Stimulated activated effector memory CD8-positive, alpha-beta T cell treated with anti-CD3 and anti-CD28 coated beads, Interleukin-12 subunit alpha, Interleukin-12 subunit beta, amount 100 ng/mL, for 72 hours (primary cell): ENCODE measurements around the gene FALEC.

ENCODE experiments used
- ATAC-seq: fragments of 150-1000 bp; cut with Tn5 transposase; 2 replicates; pipeline ENCODE4 v1.10.0; 2021
- DNase-seq, 2 donors: peaks; one replicate each; pipeline ENCODE4 v3.0.0; 2021 to 2022; ENCODE audit warnings: low spot score in 2 of 2
- H3K27ac Mint-ChIP-seq: one replicate; pipeline ENCODE4 v1.8.0; 2022; ENCODE audit warnings: mild to moderate bottlenecking, mixed read lengths
- H3K36me3 Mint-ChIP-seq: one replicate; pipeline ENCODE4 v1.8.0; 2022; ENCODE audit warnings: mild to moderate bottlenecking, mixed read lengths
- H3K4me1 Mint-ChIP-seq: one replicate; pipeline ENCODE4 v1.8.0; 2022; ENCODE audit warnings: mixed read lengths
- H3K4me3 Mint-ChIP-seq: one replicate; pipeline ENCODE4 v1.8.0; 2022; ENCODE audit warnings: mild to moderate bottlenecking, mixed read lengths
- H3K9me3 Mint-ChIP-seq: one replicate; pipeline ENCODE4 v1.8.0; 2022; ENCODE audit warnings: mixed read lengths

Gene FALEC

DNA sequence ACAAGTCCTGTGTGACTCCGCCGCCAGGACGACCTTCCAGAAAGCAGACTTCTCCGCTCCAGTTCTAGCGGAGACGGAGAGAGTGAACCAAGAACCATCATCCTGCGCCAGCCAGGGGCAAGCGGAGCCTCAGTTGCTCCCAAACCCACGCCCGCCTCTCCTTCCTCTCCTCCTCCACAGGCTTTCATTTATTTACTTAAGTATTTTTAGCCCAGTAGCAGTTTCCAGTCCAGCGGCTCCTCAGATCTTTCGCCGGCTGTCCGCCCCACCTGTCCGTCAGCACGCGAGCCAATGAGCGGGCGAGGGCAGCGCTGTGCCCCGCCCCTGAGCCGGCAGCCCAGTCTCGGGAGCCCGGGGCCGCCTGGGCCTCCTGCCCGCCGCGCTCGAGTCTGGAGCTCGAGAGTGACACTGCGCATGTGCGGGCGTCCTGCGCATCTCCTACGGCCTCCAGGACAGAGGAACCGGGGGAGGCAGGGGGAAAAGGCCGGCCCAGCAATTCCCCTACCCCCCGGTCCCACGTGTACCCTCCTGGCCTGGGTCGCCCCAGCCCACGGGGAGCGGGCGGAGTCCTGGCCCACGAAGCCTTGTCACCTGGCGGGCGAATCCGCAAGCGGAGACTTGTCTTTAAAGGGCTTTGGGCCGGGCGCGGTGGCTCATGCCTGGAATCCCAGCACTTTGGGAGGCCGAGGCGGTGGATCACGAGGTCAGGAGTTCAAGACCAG is at the start of gene FALEC:
Gene FALEC (plus strand): TSS at position 425 of the 722 bp plus-strand sequence.
- Mint-ChIP-seq H3K4me3 (peak within 1 kb of the TSS; percentile 87), H3K4me1 (peaks cover 27% of the 10 kb centered on the region), H3K27ac (peak within 1 kb of the TSS; percentile 74), H3K36me3 (peaks cover 6% of the 10 kb centered on the region), H3K9me3 (no peaks in the 10 kb centered on the region)
- peak; percentile 99 for ATAC-seq
- DNase-seq: peak; percentile 88 to 96

DNA sequence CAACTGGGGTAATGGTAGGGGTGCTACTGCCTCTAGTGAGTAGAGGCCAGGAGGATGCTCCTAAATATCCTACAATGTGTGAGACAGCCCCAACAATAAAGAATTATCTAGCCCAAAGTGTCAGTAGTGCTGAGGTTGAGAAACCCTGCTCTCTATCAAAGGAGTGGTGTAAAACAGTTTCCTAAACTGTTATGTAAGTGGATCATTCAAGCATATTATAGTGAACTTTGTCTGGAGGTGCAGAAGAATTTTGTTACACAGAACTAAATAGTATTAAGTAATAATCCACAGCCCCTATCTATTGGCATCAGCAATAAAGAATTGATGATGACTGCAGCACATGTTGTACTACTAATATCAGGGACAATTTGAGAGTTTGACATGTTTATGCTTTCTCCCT is 48.6 kb upstream of the FALEC start:
- no peak for ATAC-seq
- H3K9me3 Mint-ChIP-seq: no peaks in the 10 kb centered on the region
- H3K4me3 Mint-ChIP-seq: no peak overlapping the region
- H3K4me1 Mint-ChIP-seq: peaks cover 6% of the 10 kb centered on the region
- peaks cover 97% of the 10 kb centered on the region for H3K36me3 Mint-ChIP-seq
- no peak overlapping the region for H3K27ac Mint-ChIP-seq
- DNase-seq: no peak

DNA sequence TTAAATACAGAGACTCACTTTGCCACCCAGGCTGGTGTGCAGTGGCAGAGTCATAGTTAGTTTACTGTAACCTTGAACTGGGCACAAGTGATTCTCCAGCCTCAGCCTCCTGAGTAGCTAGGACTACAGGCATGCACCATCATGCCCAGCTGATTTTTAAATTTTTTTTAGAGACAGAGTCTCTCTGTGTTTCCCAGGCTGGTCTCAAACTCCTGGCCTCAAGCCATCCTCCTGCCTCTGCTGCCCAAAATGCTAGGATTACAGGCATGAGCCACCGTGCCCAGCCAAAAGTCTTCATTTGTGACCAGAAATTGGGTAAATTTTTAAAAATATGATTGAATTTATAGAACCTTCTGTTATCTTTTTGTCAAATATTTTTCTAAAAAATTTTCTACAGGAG is 46.3 kb upstream of the FALEC start:
- Mint-ChIP-seq H3K4me3 (no peak overlapping the region), H3K4me1 (peaks cover 6% of the 10 kb centered on the region), H3K9me3 (no peaks in the 10 kb centered on the region), H3K36me3 (peaks cover 97% of the 10 kb centered on the region), H3K27ac (no peak overlapping the region)
- no peak for DNase-seq
- ATAC-seq: no peak

DNA sequence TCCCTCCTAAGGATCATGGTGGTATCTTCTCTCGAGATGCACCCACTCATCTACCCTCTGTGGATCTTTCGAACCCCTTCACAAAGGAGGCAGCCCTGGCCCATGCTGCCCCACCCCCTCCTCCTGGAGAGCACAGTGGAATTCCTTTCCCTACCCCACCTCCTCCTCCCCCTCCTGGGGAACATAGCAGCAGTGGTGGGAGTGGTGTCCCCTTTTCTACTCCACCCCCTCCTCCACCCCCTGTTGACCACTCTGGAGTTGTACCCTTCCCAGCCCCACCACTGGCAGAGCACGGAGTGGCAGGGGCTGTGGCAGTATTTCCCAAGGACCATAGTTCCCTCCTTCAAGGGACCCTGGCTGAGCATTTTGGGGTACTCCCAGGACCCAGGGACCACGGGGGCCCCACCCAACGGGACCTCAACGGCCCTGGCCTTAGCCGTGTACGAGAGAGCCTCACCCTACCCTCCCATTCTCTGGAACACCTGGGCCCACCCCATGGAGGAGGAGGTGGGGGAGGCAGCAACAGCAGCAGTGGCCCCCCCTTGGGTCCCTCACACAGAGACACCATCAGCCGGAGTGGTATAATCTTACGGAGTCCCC is 42.9 kb upstream of the FALEC start:
- ATAC-seq: no peak
- no peaks in the 10 kb centered on the region for H3K9me3 Mint-ChIP-seq
- peaks cover 67% of the 10 kb centered on the region for H3K36me3 Mint-ChIP-seq
- peaks cover 12% of the 10 kb centered on the region for H3K4me1 Mint-ChIP-seq
- H3K4me3 Mint-ChIP-seq: no peak overlapping the region
- H3K27ac Mint-ChIP-seq: no peak overlapping the region
- no peak for DNase-seq

DNA sequence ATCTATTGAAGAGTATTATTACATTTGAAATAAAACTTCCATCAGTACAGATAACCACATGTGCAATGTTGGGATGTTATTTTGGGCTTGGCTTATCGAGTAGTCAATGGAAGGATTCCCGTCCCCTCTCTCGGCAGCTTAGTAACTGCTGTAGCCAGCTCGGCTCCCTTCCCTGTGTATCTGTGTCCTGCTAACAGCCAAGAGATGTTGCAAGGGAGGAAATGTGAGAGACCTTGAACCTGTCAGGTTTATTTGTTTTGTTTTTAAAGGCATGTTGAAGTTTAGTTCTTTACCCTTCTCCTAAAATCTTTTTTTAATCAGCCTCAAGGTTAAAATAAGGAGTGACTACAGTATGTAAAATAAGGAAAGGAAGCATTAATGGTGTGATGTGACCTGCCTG is 41.9 kb upstream of the FALEC start:
- H3K4me3 Mint-ChIP-seq: no peak overlapping the region
- H3K36me3 Mint-ChIP-seq: peaks cover 58% of the 10 kb centered on the region
- peaks cover 12% of the 10 kb centered on the region for H3K4me1 Mint-ChIP-seq
- no peak for DNase-seq
- peak overlapping the region; percentile 81 for H3K27ac Mint-ChIP-seq
- no peaks in the 10 kb centered on the region for H3K9me3 Mint-ChIP-seq
- no peak for ATAC-seq

DNA sequence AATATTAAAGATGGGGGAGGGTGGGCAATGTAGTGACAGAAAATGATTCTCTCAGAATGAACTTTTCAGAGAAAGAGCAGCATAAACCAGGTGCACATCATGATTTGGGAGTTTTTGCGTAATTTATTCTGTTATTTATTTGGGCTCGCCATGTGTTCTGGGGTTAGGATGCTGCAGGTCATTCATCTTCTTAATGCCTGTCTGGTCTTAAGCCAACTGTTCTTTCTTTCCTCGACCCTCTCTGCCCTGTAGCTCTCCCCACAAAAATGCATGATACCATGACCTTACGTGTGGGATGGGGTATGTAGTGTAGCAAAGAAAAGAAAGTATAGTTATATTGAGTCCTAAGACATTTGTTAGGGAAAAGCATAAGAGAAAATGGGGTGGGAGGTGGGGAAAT is 40.7 kb upstream of the FALEC start:
- H3K9me3 Mint-ChIP-seq: no peaks in the 10 kb centered on the region
- no peak overlapping the region for H3K4me3 Mint-ChIP-seq
- H3K27ac Mint-ChIP-seq: peak overlapping the region; percentile 81
- DNase-seq: no peak
- ATAC-seq: no peak
- H3K4me1 Mint-ChIP-seq: peaks cover 12% of the 10 kb centered on the region
- H3K36me3 Mint-ChIP-seq: peaks cover 46% of the 10 kb centered on the region

DNA sequence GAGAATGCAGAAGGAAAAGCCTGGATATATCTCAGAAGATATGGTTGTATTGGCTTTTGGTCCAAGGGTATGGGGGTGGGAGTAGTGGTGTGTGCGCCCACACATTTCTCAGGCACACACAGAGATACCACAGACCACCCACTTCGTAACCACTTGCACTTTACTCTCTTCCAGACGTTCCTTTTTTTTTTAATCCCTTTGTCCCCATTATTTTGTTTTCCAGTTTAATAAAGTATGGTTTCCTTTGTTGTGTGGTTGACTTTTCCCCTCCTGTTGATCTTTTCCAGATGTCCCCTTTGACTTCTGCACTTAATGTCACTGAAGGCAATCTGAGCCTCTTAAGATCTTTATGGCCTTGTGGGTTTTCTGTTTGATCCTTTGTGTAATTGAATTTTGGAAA is 38.8 kb upstream of the FALEC start:
- Mint-ChIP-seq H3K27ac (no peak overlapping the region), H3K4me1 (peaks cover 8% of the 10 kb centered on the region), H3K36me3 (peaks cover 29% of the 10 kb centered on the region), H3K9me3 (no peaks in the 10 kb centered on the region), H3K4me3 (no peak overlapping the region)
- no peak for DNase-seq
- no peak for ATAC-seq

DNA sequence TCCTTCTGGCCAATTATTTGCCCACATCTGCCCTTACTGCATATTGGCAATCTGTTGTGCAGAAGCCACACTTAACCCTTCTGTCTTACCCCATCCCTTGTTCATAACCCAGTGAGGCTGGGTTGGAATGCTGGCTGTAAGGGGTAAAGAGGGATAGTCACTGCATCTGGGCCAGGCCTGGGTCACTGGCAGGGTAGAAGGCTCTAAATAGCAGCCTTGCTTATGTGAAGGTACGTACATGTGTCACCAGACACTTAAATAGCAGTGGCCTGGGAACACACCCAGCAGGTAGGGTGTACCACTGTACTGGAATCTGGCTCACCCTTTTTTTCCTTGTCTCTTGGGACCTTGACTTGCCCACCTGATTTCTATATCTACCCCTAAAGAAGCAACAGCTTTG is 38.2 kb upstream of the FALEC start:
- Mint-ChIP-seq H3K36me3 (peaks cover 24% of the 10 kb centered on the region), H3K4me3 (no peak overlapping the region), H3K27ac (peak overlapping the region; percentile 50), H3K4me1 (peaks cover 6% of the 10 kb centered on the region), H3K9me3 (no peaks in the 10 kb centered on the region)
- ATAC-seq (peak; percentile 36), DNase-seq (no peak)

DNA sequence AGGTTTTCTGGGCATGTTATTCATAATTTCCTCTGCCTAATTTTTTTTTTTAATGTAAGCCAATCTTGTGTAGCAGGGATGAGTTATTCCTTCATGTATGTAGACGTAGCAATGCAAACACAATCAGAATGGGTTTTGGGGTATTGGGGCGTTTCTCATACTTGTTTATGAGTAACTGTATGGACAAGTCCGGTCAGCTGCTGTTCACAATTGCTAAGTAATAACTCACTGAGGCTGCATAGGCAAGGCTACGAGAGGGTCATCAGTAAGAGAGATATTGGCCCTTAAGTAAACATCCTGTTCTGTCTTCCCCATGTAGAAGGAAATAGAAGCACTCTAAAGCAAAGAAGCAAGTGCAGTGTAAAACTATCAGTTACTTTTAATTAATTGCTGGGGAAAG is 37.8 kb upstream of the FALEC start:
- Mint-ChIP-seq H3K36me3 (peaks cover 20% of the 10 kb centered on the region), H3K27ac (peak overlapping the region; percentile 50), H3K4me3 (no peak overlapping the region), H3K9me3 (no peaks in the 10 kb centered on the region), H3K4me1 (peaks cover 6% of the 10 kb centered on the region)
- ATAC-seq (no peak), DNase-seq (no peak)

DNA sequence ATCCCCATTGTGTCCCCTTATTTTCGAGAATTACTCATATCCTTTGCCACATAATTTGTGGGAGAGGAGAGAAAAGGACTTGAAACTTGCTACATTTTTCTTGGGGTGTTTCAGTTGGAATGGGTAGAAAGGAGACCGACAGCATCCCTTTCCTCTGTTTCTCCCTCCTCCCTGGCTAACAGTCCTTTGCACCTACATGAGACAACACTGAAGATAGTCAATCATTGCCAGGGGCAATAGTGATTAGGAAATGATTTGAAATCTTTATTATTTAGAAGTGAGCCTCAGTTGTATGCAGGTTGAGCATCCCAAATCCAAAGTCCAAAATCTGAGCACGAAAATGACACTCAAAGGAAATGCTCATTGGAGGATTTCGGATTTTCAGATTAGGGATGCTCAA is 36.2 kb upstream of the FALEC start:
- no peak for ATAC-seq
- H3K36me3 Mint-ChIP-seq: peaks cover 3% of the 10 kb centered on the region
- no peak overlapping the region for H3K27ac Mint-ChIP-seq
- H3K4me3 Mint-ChIP-seq: no peak overlapping the region
- H3K9me3 Mint-ChIP-seq: no peaks in the 10 kb centered on the region
- DNase-seq: no peak
- H3K4me1 Mint-ChIP-seq: peaks cover 6% of the 10 kb centered on the region

DNA sequence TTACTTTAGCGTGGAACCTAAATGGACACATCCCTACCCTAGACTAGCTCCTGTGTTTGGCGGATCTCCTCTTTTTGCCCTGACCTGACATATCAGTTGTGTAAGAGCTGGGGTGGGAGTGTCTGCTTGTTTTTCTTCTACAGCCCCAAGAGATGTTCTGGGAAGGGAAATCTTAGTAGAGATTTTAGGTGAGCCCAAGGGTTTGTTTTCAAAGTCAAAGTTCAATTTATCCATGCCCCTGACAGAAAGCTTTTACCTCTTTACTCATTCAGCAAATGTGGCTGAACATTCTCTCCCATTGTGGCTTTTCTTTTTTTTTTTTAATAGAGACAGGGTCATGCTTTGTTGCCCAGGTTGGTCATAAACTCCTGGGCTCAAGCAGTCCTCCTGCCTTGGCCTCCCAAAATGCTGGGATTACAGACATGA is 35.6 kb upstream of the FALEC start:
- Mint-ChIP-seq H3K4me1 (peaks cover 9% of the 10 kb centered on the region), H3K9me3 (no peaks in the 10 kb centered on the region), H3K27ac (no peak overlapping the region), H3K4me3 (no peak overlapping the region), H3K36me3 (no peaks in the 10 kb centered on the region)
- DNase-seq (no peak), ATAC-seq (no peak)

DNA sequence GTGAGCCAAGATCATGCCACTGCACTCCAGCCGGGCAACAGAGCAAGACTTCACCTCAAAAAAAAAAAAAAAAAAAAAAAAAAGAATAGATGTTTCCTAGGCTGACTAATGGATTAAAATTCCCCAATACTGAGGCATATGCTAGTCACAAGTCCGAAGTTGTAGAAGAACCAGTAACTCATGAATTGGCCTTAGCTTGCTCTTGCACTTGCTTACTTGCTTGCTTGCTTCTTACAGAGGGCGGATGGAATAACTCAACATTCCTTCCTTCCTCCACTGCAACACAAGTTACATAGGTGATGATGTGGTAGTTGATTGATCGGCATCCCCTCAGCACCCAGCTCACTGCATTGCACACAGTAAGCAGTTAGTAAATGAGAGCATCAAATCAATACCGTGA is 31.1 kb upstream of the FALEC start:
- Mint-ChIP-seq H3K36me3 (peaks cover 13% of the 10 kb centered on the region), H3K4me1 (peaks cover 27% of the 10 kb centered on the region), H3K27ac (no peak overlapping the region), H3K4me3 (no peak overlapping the region), H3K9me3 (no peaks in the 10 kb centered on the region)
- ATAC-seq (no peak), DNase-seq (no peak)

DNA sequence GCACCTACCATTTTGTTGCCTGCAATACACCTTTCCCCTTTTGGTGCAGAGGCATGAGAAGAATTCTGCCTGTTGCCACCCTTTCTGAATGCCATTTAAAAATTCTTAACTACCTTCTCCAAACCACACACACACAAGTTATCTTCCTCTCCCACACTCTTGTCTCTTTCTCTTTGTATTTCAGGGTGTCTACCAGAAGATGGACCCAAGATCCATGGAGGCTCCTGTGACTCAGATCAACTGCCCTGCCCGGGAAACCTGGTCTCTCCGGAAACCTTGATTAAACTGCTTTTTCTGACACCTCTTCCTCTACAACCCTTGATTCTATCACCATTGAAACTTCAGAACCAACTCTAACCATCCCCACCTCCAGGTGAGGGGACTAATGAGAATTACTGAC is 30.7 kb upstream of the FALEC start:
- Mint-ChIP-seq H3K27ac (no peak overlapping the region), H3K4me3 (no peak overlapping the region)

DNA sequence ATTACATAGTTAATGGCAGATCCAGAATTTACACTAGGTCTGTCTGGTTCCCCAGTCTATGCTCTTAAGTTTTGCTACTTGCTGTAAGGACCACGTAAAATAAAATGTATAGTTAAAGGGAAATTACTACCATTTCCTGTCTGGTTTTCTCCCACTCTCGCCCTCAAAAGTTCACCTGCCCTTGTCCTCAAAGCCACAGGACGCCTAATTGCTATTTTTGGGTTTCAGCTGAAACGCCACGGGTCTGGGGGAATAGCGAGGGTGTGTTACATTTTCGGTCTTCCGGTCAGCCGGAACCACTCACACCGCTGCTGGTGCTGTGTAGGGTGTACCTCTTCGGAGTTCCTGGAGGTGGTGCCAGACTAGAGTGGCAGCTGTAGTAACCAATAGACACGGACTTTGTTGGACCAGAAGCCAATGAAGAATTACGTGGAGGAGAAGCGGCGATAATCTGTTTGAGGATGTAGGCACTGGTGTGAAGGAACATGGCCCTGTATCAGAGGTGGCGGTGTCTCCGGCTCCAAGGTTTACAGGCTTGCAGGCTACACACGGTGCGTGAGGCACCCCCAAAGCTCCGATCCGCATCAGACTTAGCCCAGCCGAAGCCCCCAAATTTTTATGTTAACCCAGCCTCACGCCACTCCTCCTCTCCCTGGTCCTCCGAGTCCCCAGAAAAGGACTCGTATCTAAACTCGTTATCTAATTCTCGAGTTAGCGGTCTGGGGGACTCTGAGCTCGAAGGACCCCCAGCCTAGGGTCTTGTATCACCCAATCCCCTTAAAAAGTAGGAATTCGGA is 28.4 kb upstream of the FALEC start, which contains the start of gene TARS2:
Gene TARS2 (plus strand): TSS at position 454 of the 797 bp plus-strand sequence. CDS start 32 bp downstream, at position 486.
- no peaks in the 10 kb centered on the region for H3K9me3 Mint-ChIP-seq
- H3K27ac Mint-ChIP-seq: peak within 1 kb of the TSS; percentile 91
- H3K36me3 Mint-ChIP-seq: peaks cover 39% of the 10 kb centered on the region
- H3K4me1 Mint-ChIP-seq: peaks cover 27% of the 10 kb centered on the region
- DNase-seq (peak; percentile 92 to 99), ATAC-seq (peak; percentile 100)
- peak within 1 kb of the TSS; percentile 95 for H3K4me3 Mint-ChIP-seq

More for the DNA sequence above, 30.7 kb upstream of the FALEC start:
- Mint-ChIP-seq H3K9me3 (no peaks in the 10 kb centered on the region), H3K4me1 (peaks cover 27% of the 10 kb centered on the region), H3K36me3 (peaks cover 16% of the 10 kb centered on the region)
- no peak for ATAC-seq
- DNase-seq: no peak

DNA sequence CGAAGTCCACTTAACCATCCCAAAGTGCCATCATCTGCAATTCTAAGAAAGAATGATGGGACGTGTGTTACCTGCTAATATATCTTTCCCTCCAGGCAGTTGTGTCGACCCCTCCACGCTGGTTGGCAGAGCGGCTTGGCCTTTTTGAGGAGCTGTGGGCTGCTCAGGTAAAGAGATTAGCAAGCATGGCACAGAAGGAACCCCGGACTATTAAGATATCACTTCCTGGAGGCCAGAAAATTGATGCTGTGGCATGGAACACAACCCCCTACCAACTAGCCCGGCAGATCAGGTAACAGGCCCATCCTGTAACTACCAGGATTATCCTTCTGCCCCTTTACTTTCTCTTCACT is 27.8 kb upstream of the FALEC start:
- Mint-ChIP-seq H3K4me1 (peaks cover 27% of the 10 kb centered on the region), H3K27ac (peak overlapping the region; percentile 91), H3K4me3 (peak overlapping the region; percentile 95), H3K9me3 (no peaks in the 10 kb centered on the region), H3K36me3 (peaks cover 45% of the 10 kb centered on the region)
- DNase-seq (no peak), ATAC-seq (no peak)
